ENCODE results near the gene TRIM44. TPM values are rescaled to one million over a fixed set of nuclear protein-coding genes. Genes with fewer than 3 reads are reported as not detected.

Gene TRIM44
- total and polyA plus RNA-seq, 2 donors (not counting 3 experiments of a cell fraction or from before 2014, with no cell fraction given): 31.7 to 72.0 TPM

- Histone ChIP-seq H3K9me1 (replicated peaks; ENCODE audit: control insufficient read depth, extremely low read depth, insufficient read depth, low read length) (no peaks in the 10 kb centered on the region), H4K20me1 (replicated peaks; ENCODE audit: control insufficient read depth, extremely low read depth, insufficient read depth, low read length) (no peaks in the 10 kb centered on the region), H3K4me2 (ENCODE audit: insufficient read depth, low read length) (no peak overlapping the region), H3K4me1 (ENCODE audit: control insufficient read depth, extremely low read depth, insufficient read depth, low read length) (peaks cover 15% of the 10 kb centered on the region), H2AFZ (ENCODE audit: low read depth, low read length) (no peak overlapping the region), H3K36me3 (ENCODE audit: control insufficient read depth in 2 of 2, extremely low read depth in 1 of 2, insufficient read depth in 2 of 2, low read length in 2 of 2) (no peaks in the 10 kb centered on the region), H3K27me3 (ENCODE audit: control insufficient read depth in 2 of 2, insufficient read depth in 2 of 2, low read length in 2 of 2) (no peaks in the 10 kb centered on the region), H3K9ac (replicated peaks; ENCODE audit: extremely low read depth, insufficient read depth, low read length) (no peak overlapping the region), H3K4me3 (replicated peaks in 1 of 3; ENCODE audit: insufficient read depth in 1 of 3, low read depth in 1 of 3, low read length in 3 of 3) (no peak overlapping the region), H3K79me2 (ENCODE audit: control insufficient read depth, insufficient read depth, low read length) (no peaks in the 10 kb centered on the region), H3K27ac (ENCODE audit: insufficient read depth, low read depth, low read length) (no peak overlapping the region), H3K9me3 (replicated peaks; ENCODE audit: control insufficient read depth, insufficient read depth, low read length) (no peaks in the 10 kb centered on the region)
- no TSS peak for BruUV-seq (replicated peaks)
- dilution Hi-C loops (cut with MboI; ENCODE audit: extremely low pct_ligation_motif_present, low sequenced_read_pairs) (no loop called here), intact Hi-C loops (cut with micrococcal nuclease) (no loop called here)
- no peak for TF ChIP-seq JUN (IDR thresholded peaks at IDR 0.05; ENCODE audit: borderline replicate concordance, insufficient read depth, insufficient read length, low read depth)
- TF ChIP-seq MYC (IDR thresholded peaks at IDR 0.05; ENCODE audit: low read depth, low read length): no peak
- no peak for TF ChIP-seq GATA2 (IDR thresholded peaks at IDR 0.05; ENCODE audit: insufficient read depth, insufficient read length, low read depth, low read length)
- no peak for TF ChIP-seq EZH2 (IDR thresholded peaks at IDR 0.05; ENCODE audit: borderline replicate concordance, low read depth, low read length, severe bottlenecking)
- TF ChIP-seq FOS (IDR thresholded peaks at IDR 0.05; ENCODE audit: borderline replicate concordance, insufficient read depth, low read length): no peak
- no peak for TF ChIP-seq MAX (IDR thresholded peaks at IDR 0.05; ENCODE audit: insufficient read depth, insufficient read length)
- no peak for TF ChIP-seq POLR2A (IDR thresholded peaks at IDR 0.05; ENCODE audit: low read depth, low read length)
- no peak for TF ChIP-seq POLR2AphosphoS5 (IDR thresholded peaks at IDR 0.05; ENCODE audit: insufficient read depth, low read depth, low read length)
- no peak for TF ChIP-seq CTCF (IDR thresholded peaks at IDR 0.05; ENCODE audit: extremely low read depth in 1 of 2, insufficient read depth in 1 of 2, low read depth in 1 of 2, low read length in 2 of 2)
- no peak for DNase-seq (ENCODE audit: low read depth, low spot score)
- FAIRE-seq: no peak
- POLR2A ChIA-PET: no interaction called here
- CTCF ChIA-PET: interaction anchor here (1.2 to 1.7 kb wide), 2 partner anchors 11 to 182 kb away, joined by 4 to 9 read pairs; no protein-coding TSS in a partner anchor
Observed at GRCh38 chr11:35639591-35640179, 22.9 kb upstream of the TRIM44 start.
